ENCODE measurements around the gene NCOA3.

DNA sequence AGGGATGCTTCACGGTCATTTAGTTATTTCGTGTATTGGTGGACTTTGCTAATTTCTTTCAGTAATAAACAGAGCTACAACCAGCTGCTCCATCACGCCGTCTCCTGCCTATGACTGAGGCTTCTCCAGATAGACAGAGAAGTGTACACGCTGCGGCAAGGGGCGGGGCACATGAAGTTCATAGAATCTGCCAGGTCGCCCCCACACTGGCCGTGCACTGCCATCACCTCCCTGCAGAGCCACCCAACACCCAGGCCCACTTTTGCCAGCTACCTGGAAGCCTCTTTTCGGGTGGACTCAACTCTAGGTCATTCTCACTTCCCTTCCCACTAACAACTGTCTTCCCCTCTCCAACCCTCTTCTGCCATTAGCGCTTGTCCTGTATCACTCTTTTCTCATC, 195.2 kb downstream of the NCOA3 start:
- TF ChIP-seq CTCF (conservative IDR thresholded peaks at IDR 0.05; ENCODE audit: low read length) (no peak), EZH2phosphoT487 (IDR thresholded peaks at IDR 0.05; ENCODE audit: borderline replicate concordance) (no peak)
